Large intestine (tissue), 3 donors: ENCODE results near the gene PTBP1. TPM values are rescaled to one million over a fixed set of nuclear protein-coding genes. Genes with fewer than 3 reads are reported as not detected.

Experiments used
- DNase-seq, 2 donors: peaks; one replicate each; pipeline versions ENCODE4 v3.0.0 to v3.0.0-alpha.2; 2013
- H3K27ac ChIP-seq: one replicate; pipeline ENCODE4 v1.5.1; 2013; ENCODE audit warnings: low read length
- H3K27me3 ChIP-seq: 2 replicates; pipeline ENCODE4 v1.6.1; 2013; ENCODE audit warnings: low read length; ENCODE audit not compliant: control insufficient read depth, insufficient read depth
- H3K36me3 ChIP-seq: 2 replicates; pipeline ENCODE4 v1.6.1; 2013; ENCODE audit warnings: low read length; ENCODE audit not compliant: control insufficient read depth, insufficient read depth
- H3K4me1 ChIP-seq: one replicate; pipeline ENCODE4 v1.6.1; 2013; ENCODE audit warnings: low read length; ENCODE audit not compliant: control insufficient read depth, insufficient read depth
- H3K4me3 ChIP-seq: one replicate; pipeline ENCODE4 v1.5.1; 2013; ENCODE audit warnings: low read length
- H3K9me3 ChIP-seq: one replicate; pipeline ENCODE4 v1.6.1; 2013; ENCODE audit warnings: mild to moderate bottlenecking, low read depth, low read length, moderate library complexity; ENCODE audit not compliant: control insufficient read depth
- WGBS: methylation state at CpG from one replicate; pipeline ENCODE4 v1.1.5; 2013; ENCODE audit warnings: low lambda C conversion rate; ENCODE audit not compliant: insufficient coverage; 5-methylcytosine and 5-hydroxymethylcytosine counted together
- polyA plus RNA-seq: library from polyadenylated mRNA; unstranded; fragments of 120-200 nt; gene quantifications from one replicate; pipeline ENCODE4 v1.2.1, GENCODE V29; 2013

PTBP1 gene
- polyA plus RNA-seq, 1 donor = 240 TPM

GRCh38 chr19:755063-755462, 42.2 kb upstream of the PTBP1 start:
- DNase-seq = peak; percentile 73 to 86
- no CpG with 5 or more reads among the region's 15 CpGs for WGBS
- peak overlapping the region; percentile 99 for H3K27ac ChIP-seq

GRCh38 chr19:756236-756635, 41.0 kb upstream of the PTBP1 start:
- H3K4me1 ChIP-seq = peaks cover 33% of the 10 kb centered on the region
- DNase-seq = peak in 1 of 2 donors; percentile 43
- H3K4me3 ChIP-seq = no peak overlapping the region
- peaks cover 50% of the 10 kb centered on the region for H3K36me3 ChIP-seq
- peak overlapping the region; percentile 99 for H3K27ac ChIP-seq
- peaks cover 22% of the 10 kb centered on the region for H3K9me3 ChIP-seq
- H3K27me3 ChIP-seq = no peaks in the 10 kb centered on the region

More at GRCh38 chr19:755063-755462, 42.2 kb upstream of the PTBP1 start:
- Histone ChIP-seq H3K4me1 (peaks cover 38% of the 10 kb centered on the region), H3K4me3 (no peak overlapping the region), H3K9me3 (peaks cover 27% of the 10 kb centered on the region), H3K27me3 (no peaks in the 10 kb centered on the region), H3K36me3 (peaks cover 42% of the 10 kb centered on the region)

GRCh38 chr19:756821-757688, 40.2 kb upstream of the PTBP1 start:
- Histone ChIP-seq H3K27me3 (no peaks in the 10 kb centered on the region), H3K36me3 (peaks cover 56% of the 10 kb centered on the region), H3K9me3 (peaks cover 21% of the 10 kb centered on the region), H3K4me1 (peaks cover 31% of the 10 kb centered on the region), H3K4me3 (no peak overlapping the region), H3K27ac (no peak overlapping the region)
- WGBS = no CpG with 5 or more reads among the region's 36 CpGs
- no peak for DNase-seq

- H3K36me3 ChIP-seq = peaks cover 64% of the 10 kb centered on the region
- WGBS = no CpG with 5 or more reads among the region's 50 CpGs
- H3K4me1 ChIP-seq = peaks cover 26% of the 10 kb centered on the region
- H3K27me3 ChIP-seq = no peaks in the 10 kb centered on the region
- peaks cover 20% of the 10 kb centered on the region for H3K9me3 ChIP-seq
- H3K27ac ChIP-seq = no peak overlapping the region
- no peak for DNase-seq
- no peak overlapping the region for H3K4me3 ChIP-seq
Measured at GRCh38 chr19:757811-758668, 39.2 kb upstream of the PTBP1 start.

GRCh38 chr19:763181-763580, 34.1 kb upstream of the PTBP1 start:
- H3K4me1 ChIP-seq = no peaks in the 10 kb centered on the region
- WGBS = no CpG with 5 or more reads among the region's 10 CpGs
- H3K4me3 ChIP-seq = no peak overlapping the region
- DNase-seq = no peak
- peaks cover 58% of the 10 kb centered on the region for H3K36me3 ChIP-seq
- H3K27me3 ChIP-seq = no peaks in the 10 kb centered on the region
- H3K9me3 ChIP-seq = peaks cover 5% of the 10 kb centered on the region
- H3K27ac ChIP-seq = no peak overlapping the region

GRCh38 chr19:763869-764268, 33.4 kb upstream of the PTBP1 start:
- DNase-seq = no peak
- Histone ChIP-seq H3K4me1 (no peaks in the 10 kb centered on the region), H3K27ac (no peak overlapping the region), H3K27me3 (no peaks in the 10 kb centered on the region), H3K9me3 (no peaks in the 10 kb centered on the region), H3K4me3 (no peak overlapping the region), H3K36me3 (peaks cover 51% of the 10 kb centered on the region)
- no CpG with 5 or more reads among the region's 6 CpGs for WGBS

GRCh38 chr19:764301-764700, 33.0 kb upstream of the PTBP1 start:
- Histone ChIP-seq H3K36me3 (peaks cover 51% of the 10 kb centered on the region), H3K9me3 (no peaks in the 10 kb centered on the region), H3K27me3 (no peaks in the 10 kb centered on the region), H3K4me3 (no peak overlapping the region), H3K27ac (peak overlapping the region; percentile 6), H3K4me1 (no peaks in the 10 kb centered on the region)
- DNase-seq = no peak
- WGBS = no CpG with 5 or more reads among the region's 12 CpGs

- H3K27me3 ChIP-seq = no peaks in the 10 kb centered on the region
- no peaks in the 10 kb centered on the region for H3K4me1 ChIP-seq
- H3K27ac ChIP-seq = no peak overlapping the region
- H3K4me3 ChIP-seq = no peak overlapping the region
- H3K36me3 ChIP-seq = peaks cover 45% of the 10 kb centered on the region
- H3K9me3 ChIP-seq = no peaks in the 10 kb centered on the region
- peak in 1 of 2 donors; percentile 41 for DNase-seq
- WGBS = no CpG with 5 or more reads among the region's 7 CpGs
Measured at GRCh38 chr19:765179-765738, 32.0 kb upstream of the PTBP1 start.

- no peak overlapping the region for H3K27ac ChIP-seq
Measured at GRCh38 chr19:768424-768823, 28.8 kb upstream of the PTBP1 start.

GRCh38 chr19:769616-770015, 27.6 kb upstream of the PTBP1 start:
- no peak for DNase-seq
- Histone ChIP-seq H3K4me3 (no peak overlapping the region), H3K4me1 (no peaks in the 10 kb centered on the region), H3K36me3 (peaks cover 8% of the 10 kb centered on the region), H3K27me3 (no peaks in the 10 kb centered on the region), H3K9me3 (peaks cover 3% of the 10 kb centered on the region), H3K27ac (no peak overlapping the region)
- WGBS = no CpG with 5 or more reads among the region's 6 CpGs

More at GRCh38 chr19:768424-768823, 28.8 kb upstream of the PTBP1 start:
- H3K9me3 ChIP-seq = peaks cover 3% of the 10 kb centered on the region
- no peaks in the 10 kb centered on the region for H3K4me1 ChIP-seq
- H3K27me3 ChIP-seq = no peaks in the 10 kb centered on the region
- no peak for DNase-seq
- WGBS = no CpG with 5 or more reads among the region's 14 CpGs
- no peak overlapping the region for H3K4me3 ChIP-seq
- H3K36me3 ChIP-seq = peaks cover 20% of the 10 kb centered on the region
